Adrenal gland (tissue), 12 donors: ENCODE measurements around the gene ATF6. TPM values are rescaled to one million over a fixed set of nuclear protein-coding genes. Genes with fewer than 3 reads are reported as not detected.

Experiments used
- DNase-seq, 7 donors: peaks; one replicate each; pipeline ENCODE4 v3.0.0-alpha.2; 2019 to 2020
- H3K27ac ChIP-seq, 5 donors: fragments of 200-600 bp; sonication (generic) in 4 of 5; 1 replicate in 3 of 5; 2 replicates in 2 of 5; pipeline versions ENCODE4 v1.5.1 to v1.8.0; 2016 to 2020; ENCODE audit warnings: mild to moderate bottlenecking in 1 of 5
- H3K27me3 ChIP-seq: fragments of 200-600 bp; 2 replicates; pipeline ENCODE4 v1.8.0; 2021
- H3K36me3 ChIP-seq, 2 donors: fragments of 200-600 bp; replicated peaks in 1 of 2; 1 replicate in 1 of 2; 2 replicates in 1 of 2; pipeline versions ENCODE4 v1.5.1 to v1.8.0; 2018 to 2022
- H3K4me1 ChIP-seq, 2 donors: fragments of 200-600 bp; replicated peaks in 1 of 2; 1 replicate in 1 of 2; 2 replicates in 1 of 2; pipeline versions ENCODE4 v1.5.1 to v1.8.0; 2018 to 2021
- H3K4me3 ChIP-seq, 4 donors: fragments of 200-600 bp; sonication (generic) in 3 of 4; one replicate each; pipeline ENCODE4 v1.5.1; 2016 to 2018
- H3K9me3 ChIP-seq, 3 donors: fragments of 200-600 bp; sonication (generic) in 1 of 3; replicated peaks in 1 of 3; 1 replicate in 2 of 3; 2 replicates in 1 of 3; pipeline versions ENCODE4 v1.5.1 to v1.8.0; 2016 to 2021
- CTCF ChIP-seq, 6 experiments: fragments of 450-650 bp in 4 of 6; fragments of 200-600 bp in 2 of 6; sonication (generic) in 1 of 6; IDR thresholded peaks; 1 replicate in 5 of 6; 2 replicates in 1 of 6; pipeline versions ENCODE4 v1.5.1 to v1.8.0; 2016 to 2021; ENCODE audit warnings: antibody characterized with exemption in 6 of 6, mild to moderate bottlenecking in 2 of 6, moderate library complexity in 1 of 6
- POLR2A ChIP-seq, 2 donors: fragments of 450-650 bp; IDR thresholded peaks; one replicate each; pipeline ENCODE4 v1.6.1; 2017; ENCODE audit warnings: antibody characterized with exemption in 2 of 2, mild to moderate bottlenecking in 2 of 2, moderate library complexity in 1 of 2
- WGBS, 4 donors: extraction: QIAGEN DNeasy Blood & Tissue Kit in 2 of 4; methylation state at CpG; one replicate each; pipeline versions ENCODE4 v1.1.5 to v1.1.7; 2013 to 2017; 5-methylcytosine and 5-hydroxymethylcytosine counted together
- intact Hi-C, 2 donors: fragments of 100-400 bp; cut with DNase I; formaldehyde crosslinking; loops; one replicate each; pipeline versions ENCODE4 v1.14.1 to v1.15.0; 2022 to 2023
- polyA plus RNA-seq, 3 donors: library from polyadenylated mRNA; stranded (reverse); fragments of 200-250 nt in 2 of 3; fragments of 350-450 nt in 1 of 3; fragmentation: Illumina TruSeq in 1 of 3; extraction: RNeasy Lipid Tissue Mini Kit (QIAGEN cat#74804) in 1 of 3; gene quantifications; one replicate each; pipeline ENCODE4 v1.2.3, GENCODE V29; 2013 to 2014
- total RNA-seq, 9 donors: library from RNA; depleted of rRNA in 4 of 9; stranded (reverse); fragments of >200 nt in 4 of 9; fragments of 120-200 nt in 1 of 9; fragmentation: NEBNext Ultra II Directional in 1 of 9; extraction: Animal tissue kit (Norgen Biotek cat#: 25700) in 1 of 9; gene quantifications; one replicate each; pipeline versions ENCODE4 v1.1.0 to v1.2.4, GENCODE V29; 2013 to 2023
- donor health status: healthy with polysubstance abuse.
- donor health status: Bipolar disorder and iron deficiency.
- donor health status: DM: yes; HTN: yes; CAD: no.
- donor health status: DM: no; HTN: no; CAD: no.
- donor health status: DM: no; HTN: no; CAD: no.
- donor health status: DM: yes; HTN: yes; CAD: no.

ATF6 gene
- total and polyA plus RNA-seq, 12 donors = 3.5 to 34.2 (median 28.0) TPM

- H3K4me1 ChIP-seq = no peaks in the 10 kb centered on the region
Observed at GRCh38 chr1:161989786-161990185, 223.7 kb downstream of the ATF6 start.

GRCh38 chr1:161993576-161993975, 227.5 kb downstream of the ATF6 start:
- WGBS, 4 donors = 84 to 93% (median 90%) methylated on average over 11 of the region's 11 CpGs
- TF ChIP-seq POLR2A (IDR thresholded peaks at IDR 0.05) = no peak
- no peak for TF ChIP-seq CTCF (IDR thresholded peaks at IDR 0.05)
- intact Hi-C loops = no loop called here

More at GRCh38 chr1:161989786-161990185, 223.7 kb downstream of the ATF6 start:
- TF ChIP-seq CTCF (IDR thresholded peaks at IDR 0.05) = no peak
- TF ChIP-seq POLR2A (IDR thresholded peaks at IDR 0.05) = no peak
- no peak for DNase-seq
- no peak overlapping the region for H3K4me3 ChIP-seq
- no peaks in the 10 kb centered on the region for H3K36me3 ChIP-seq
- no peaks in the 10 kb centered on the region for H3K9me3 ChIP-seq
- intact Hi-C loops = no loop called here
- H3K27me3 ChIP-seq = no peaks in the 10 kb centered on the region
- peak overlapping the region in 1 of 5 donors; percentile 24 for H3K27ac ChIP-seq
- WGBS, 4 donors = 75 to 84% (median 78%) methylated on average over 5 of the region's 5 CpGs

DNA sequence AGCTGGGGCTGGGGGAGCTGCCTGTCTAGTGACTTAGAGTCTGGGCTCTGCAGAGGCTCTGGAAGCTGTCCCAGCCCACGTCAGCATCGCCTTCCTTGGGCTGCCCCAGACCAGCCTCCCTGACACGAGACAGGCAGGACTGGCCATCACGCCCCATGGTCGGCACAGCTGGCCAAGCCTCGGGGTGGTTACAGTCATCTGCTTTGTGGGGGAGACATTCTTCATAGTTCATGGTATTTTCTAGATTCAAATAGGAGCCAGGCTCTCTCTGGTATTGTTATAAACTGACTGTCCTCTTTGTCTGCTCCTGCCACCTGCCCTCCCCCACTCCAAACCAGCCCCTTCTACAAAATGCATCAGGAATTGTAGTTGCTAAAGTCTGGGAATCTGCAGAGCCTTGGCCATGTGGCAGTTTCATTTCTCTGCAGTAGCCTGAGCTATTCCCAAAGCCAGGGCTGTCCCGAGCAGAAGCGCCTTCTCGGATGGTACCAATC, 228.1 kb downstream of the ATF6 start:
- H3K27me3 ChIP-seq = no peaks in the 10 kb centered on the region
- H3K27ac ChIP-seq = no peak overlapping the region
- no peaks in the 10 kb centered on the region for H3K9me3 ChIP-seq
- WGBS, 4 donors = 73 to 84% (median 81%) methylated on average over 5 to 9 of the region's 9 CpGs
- intact Hi-C loops = no loop called here
- no peaks in the 10 kb centered on the region for H3K36me3 ChIP-seq
- H3K4me3 ChIP-seq = no peak overlapping the region
- no peak for DNase-seq
- TF ChIP-seq CTCF (IDR thresholded peaks at IDR 0.05) (no peak), POLR2A (IDR thresholded peaks at IDR 0.05) (no peak)
- no peaks in the 10 kb centered on the region for H3K4me1 ChIP-seq

More at GRCh38 chr1:161993576-161993975, 227.5 kb downstream of the ATF6 start:
- no peaks in the 10 kb centered on the region for H3K36me3 ChIP-seq
- no peak overlapping the region for H3K4me3 ChIP-seq
- no peaks in the 10 kb centered on the region for H3K4me1 ChIP-seq
- H3K27me3 ChIP-seq = no peaks in the 10 kb centered on the region
- no peak overlapping the region for H3K27ac ChIP-seq
- no peak for DNase-seq
- no peaks in the 10 kb centered on the region for H3K9me3 ChIP-seq

- Histone ChIP-seq H3K36me3 (no peaks in the 10 kb centered on the region), H3K9me3 (no peaks in the 10 kb centered on the region), H3K27me3 (no peaks in the 10 kb centered on the region), H3K27ac (no peak overlapping the region), H3K4me3 (no peak overlapping the region), H3K4me1 (no peaks in the 10 kb centered on the region)
- TF ChIP-seq POLR2A (IDR thresholded peaks at IDR 0.05) (no peak), CTCF (IDR thresholded peaks at IDR 0.05) (no peak)
- intact Hi-C loops = no loop called here
- WGBS, 4 donors = 84 to 100% (median 91%) methylated on average over 1 of the region's 1 CpG
- DNase-seq = no peak
Observed at GRCh38 chr1:161997152-161997551, 231.0 kb downstream of the ATF6 start.
